Parathyroid adenoma (tissue), 2 donors: Measurements from ENCODE around the gene CNTN3.

Experiments used
- H2AFZ ChIP-seq: fragments of 300-600 bp; sonication (generic); one replicate; pipeline ENCODE4 v1.7.0; 2017; ENCODE audit warnings: antibody characterized with exemption, mild to moderate bottlenecking
- H3K27ac ChIP-seq: fragments of 300-600 bp; sonication (generic); one replicate; pipeline ENCODE4 v1.7.0; 2017
- H3K27me3 ChIP-seq: fragments of 300-600 bp; sonication (generic); one replicate; pipeline ENCODE4 v1.7.0; 2017; ENCODE audit warnings: low read length; ENCODE audit not compliant: control insufficient read depth, insufficient read depth
- H3K36me3 ChIP-seq: fragments of 300-600 bp; sonication (generic); one replicate; pipeline ENCODE4 v1.7.0; 2017; ENCODE audit warnings: low read length; ENCODE audit not compliant: control insufficient read depth, insufficient read depth
- H3K4me1 ChIP-seq: fragments of 300-600 bp; sonication (generic); one replicate; pipeline ENCODE4 v1.7.0; 2017; ENCODE audit warnings: control low read depth
- H3K4me2 ChIP-seq: fragments of 300-600 bp; sonication (generic); one replicate; pipeline ENCODE4 v1.7.0; 2017; ENCODE audit warnings: low read length
- H3K4me3 ChIP-seq: fragments of 300-600 bp; sonication (generic); one replicate; pipeline ENCODE4 v1.7.0; 2017; ENCODE audit warnings: low read depth, low read length
- H3K79me2 ChIP-seq: fragments of 300-600 bp; sonication (generic); one replicate; pipeline ENCODE4 v1.7.0; 2017; ENCODE audit warnings: control low read depth
- H3K9ac ChIP-seq: fragments of 300-600 bp; sonication (generic); one replicate; pipeline ENCODE4 v1.7.0; 2017; ENCODE audit warnings: mild to moderate bottlenecking
- H3K9me3 ChIP-seq: fragments of 300-600 bp; sonication (generic); one replicate; pipeline ENCODE4 v1.7.0; 2017; ENCODE audit warnings: low read length; ENCODE audit not compliant: control insufficient read depth
- TF ChIP-seq, protein P1 (sequence below): fragments of 300-600 bp; sonication (generic); IDR thresholded peaks from one replicate; pipeline ENCODE4 v1.7.0; 2017; ENCODE audit warnings: antibody characterized with exemption, mild to moderate bottlenecking
- donor health status: primary hyperparathyroidism.

Gene CNTN3

DNA sequence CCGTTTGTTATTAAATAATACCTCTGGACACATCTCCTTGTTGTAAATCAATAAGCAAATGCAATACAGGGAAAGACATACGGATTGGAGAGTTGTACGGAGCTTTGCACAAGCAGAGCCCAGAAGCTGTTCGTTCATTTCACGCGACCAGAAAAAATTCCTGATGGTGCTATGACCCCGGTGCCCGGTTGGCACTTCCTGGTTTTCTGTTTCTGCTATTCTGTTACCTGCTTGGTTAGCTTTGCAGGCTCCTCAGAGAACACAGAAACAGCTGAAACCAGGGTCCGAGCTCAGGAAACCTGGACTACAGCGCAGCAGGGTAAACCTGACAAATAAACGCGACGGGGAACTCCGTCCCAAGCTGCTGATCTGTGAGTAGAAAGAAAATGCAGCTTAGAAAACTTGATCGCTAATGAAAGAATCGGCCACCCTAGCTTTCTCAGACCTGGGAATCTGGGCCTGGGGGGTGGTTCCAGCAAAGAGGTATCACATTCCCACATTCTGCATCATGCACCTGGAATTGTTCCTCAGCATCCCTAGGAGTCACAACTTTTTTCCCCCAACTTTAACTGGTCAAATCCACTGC, 845 bp downstream of the CNTN3 start:
- no peak overlapping the region for H3K9ac ChIP-seq
- H2AFZ ChIP-seq = no peak overlapping the region
- no peaks in the 10 kb centered on the region for H3K4me1 ChIP-seq
- H3K4me2 ChIP-seq = peak overlapping the region; percentile 34
- TF ChIP-seq, protein P1, sequence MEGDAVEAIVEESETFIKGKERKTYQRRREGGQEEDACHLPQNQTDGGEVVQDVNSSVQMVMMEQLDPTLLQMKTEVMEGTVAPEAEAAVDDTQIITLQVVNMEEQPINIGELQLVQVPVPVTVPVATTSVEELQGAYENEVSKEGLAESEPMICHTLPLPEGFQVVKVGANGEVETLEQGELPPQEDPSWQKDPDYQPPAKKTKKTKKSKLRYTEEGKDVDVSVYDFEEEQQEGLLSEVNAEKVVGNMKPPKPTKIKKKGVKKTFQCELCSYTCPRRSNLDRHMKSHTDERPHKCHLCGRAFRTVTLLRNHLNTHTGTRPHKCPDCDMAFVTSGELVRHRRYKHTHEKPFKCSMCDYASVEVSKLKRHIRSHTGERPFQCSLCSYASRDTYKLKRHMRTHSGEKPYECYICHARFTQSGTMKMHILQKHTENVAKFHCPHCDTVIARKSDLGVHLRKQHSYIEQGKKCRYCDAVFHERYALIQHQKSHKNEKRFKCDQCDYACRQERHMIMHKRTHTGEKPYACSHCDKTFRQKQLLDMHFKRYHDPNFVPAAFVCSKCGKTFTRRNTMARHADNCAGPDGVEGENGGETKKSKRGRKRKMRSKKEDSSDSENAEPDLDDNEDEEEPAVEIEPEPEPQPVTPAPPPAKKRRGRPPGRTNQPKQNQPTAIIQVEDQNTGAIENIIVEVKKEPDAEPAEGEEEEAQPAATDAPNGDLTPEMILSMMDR = no peak
- no peak overlapping the region for H3K4me3 ChIP-seq
- H3K27ac ChIP-seq = no peak overlapping the region
- H3K36me3 ChIP-seq = no peaks in the 10 kb centered on the region
- H3K27me3 ChIP-seq = peaks cover 2% of the 10 kb centered on the region
- no peaks in the 10 kb centered on the region for H3K9me3 ChIP-seq
- H3K79me2 ChIP-seq = no peaks in the 10 kb centered on the region

DNA sequence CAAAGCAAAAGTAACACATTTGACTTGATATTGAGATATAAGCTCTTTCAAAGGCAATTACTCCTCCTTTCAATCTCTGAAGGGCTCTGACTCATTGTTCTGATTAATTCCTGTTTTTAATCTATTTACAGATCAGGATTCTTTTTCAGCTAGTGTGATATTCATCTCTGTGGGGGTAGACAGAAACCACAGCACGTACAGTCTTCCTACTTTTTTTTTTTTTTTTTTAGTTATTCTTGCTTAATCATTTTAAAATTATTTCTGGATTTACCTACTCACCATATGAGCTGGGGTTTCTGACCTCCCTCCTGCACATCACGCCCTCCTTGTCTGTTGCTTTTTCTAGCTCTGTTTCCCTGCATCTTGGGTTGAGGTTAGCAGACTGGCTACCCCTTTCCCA, 1.4 kb downstream of the CNTN3 start:
- Histone ChIP-seq H3K27ac (no peak overlapping the region), H2AFZ (no peak overlapping the region), H3K4me3 (no peak overlapping the region), H3K9me3 (no peaks in the 10 kb centered on the region), H3K79me2 (no peaks in the 10 kb centered on the region), H3K9ac (no peak overlapping the region), H3K4me1 (no peaks in the 10 kb centered on the region), H3K27me3 (peaks cover 2% of the 10 kb centered on the region), H3K4me2 (peak overlapping the region; percentile 34), H3K36me3 (no peaks in the 10 kb centered on the region)
- TF ChIP-seq, protein P1 = no peak

DNA sequence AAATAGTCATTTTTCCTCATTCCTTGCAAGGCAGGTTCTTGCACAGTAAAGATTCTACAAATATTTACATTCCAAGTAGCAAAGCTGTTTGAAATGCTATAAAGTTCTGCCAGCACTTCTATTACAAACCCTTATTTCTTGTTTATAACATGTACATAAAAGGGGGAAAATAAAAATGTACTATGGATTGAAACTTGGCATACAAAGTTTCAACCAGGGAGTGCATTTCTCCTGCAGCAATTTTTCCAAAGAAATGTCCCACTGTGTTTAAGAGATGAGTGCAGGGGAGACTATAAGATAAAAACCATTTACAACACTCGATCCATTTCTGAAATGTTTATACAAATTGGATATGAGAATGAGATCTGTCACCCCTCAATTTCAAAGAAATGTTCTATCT, 3.3 kb downstream of the CNTN3 start:
- Histone ChIP-seq H2AFZ (no peak overlapping the region), H3K4me3 (no peak overlapping the region), H3K79me2 (no peaks in the 10 kb centered on the region), H3K36me3 (no peaks in the 10 kb centered on the region), H3K4me2 (no peak overlapping the region), H3K27ac (no peak overlapping the region), H3K27me3 (peaks cover 2% of the 10 kb centered on the region), H3K9ac (no peak overlapping the region), H3K4me1 (no peaks in the 10 kb centered on the region), H3K9me3 (no peaks in the 10 kb centered on the region)
- TF ChIP-seq, protein P1 = no peak

DNA sequence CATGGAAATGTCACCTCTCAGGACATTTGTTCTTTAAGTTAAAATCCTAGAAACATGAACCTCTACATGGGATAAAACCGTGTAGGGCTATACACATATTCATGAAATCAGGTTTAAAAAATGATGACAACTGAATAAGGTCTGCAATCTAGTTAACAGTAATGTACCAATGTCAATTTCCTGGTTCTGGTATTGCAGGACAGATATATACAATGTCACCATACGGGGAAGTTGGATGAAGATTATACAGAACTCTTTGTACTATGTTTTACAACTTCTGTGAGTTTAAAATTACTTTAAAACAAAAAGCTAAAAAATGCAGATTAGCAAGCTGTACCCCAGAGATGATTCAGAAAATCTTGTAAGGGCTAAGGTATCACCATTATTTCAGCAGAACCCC, 6.7 kb downstream of the CNTN3 start:
- TF ChIP-seq, protein P1 = no peak

DNA sequence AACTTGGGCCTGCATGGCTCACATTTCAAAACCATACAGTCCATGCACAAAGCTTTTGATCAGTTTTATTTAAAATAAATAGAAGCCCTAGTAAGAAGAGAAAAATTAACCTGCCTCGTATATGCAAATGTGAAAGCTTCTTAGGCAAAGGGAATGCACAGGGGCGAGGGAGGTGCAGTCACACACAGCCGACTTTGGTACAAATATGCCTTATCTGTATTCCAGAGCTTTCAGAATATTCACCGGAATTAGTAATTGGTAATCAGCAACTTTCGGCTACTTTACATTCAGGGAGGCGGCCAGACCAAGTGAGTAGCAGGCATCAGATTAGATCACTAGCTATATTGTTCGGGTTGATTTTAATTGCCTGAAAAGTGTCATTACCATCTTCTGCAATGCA, 7.5 kb downstream of the CNTN3 start:
- Histone ChIP-seq H3K4me1 (no peaks in the 10 kb centered on the region), H3K4me2 (no peak overlapping the region), H3K27ac (no peak overlapping the region), H3K9ac (no peak overlapping the region), H3K79me2 (no peaks in the 10 kb centered on the region), H3K9me3 (no peaks in the 10 kb centered on the region), H3K27me3 (no peaks in the 10 kb centered on the region), H3K36me3 (no peaks in the 10 kb centered on the region), H3K4me3 (no peak overlapping the region), H2AFZ (no peak overlapping the region)
- TF ChIP-seq, protein P1 = no peak

More for the DNA sequence above, 6.7 kb downstream of the CNTN3 start:
- Histone ChIP-seq H3K9me3 (no peaks in the 10 kb centered on the region), H3K4me3 (no peak overlapping the region), H3K9ac (no peak overlapping the region), H3K79me2 (no peaks in the 10 kb centered on the region), H3K4me2 (no peak overlapping the region), H3K4me1 (no peaks in the 10 kb centered on the region), H2AFZ (no peak overlapping the region), H3K27ac (no peak overlapping the region), H3K36me3 (no peaks in the 10 kb centered on the region), H3K27me3 (peaks cover 2% of the 10 kb centered on the region)
